Astrocyte (in vitro differentiated cells and primary cell): ENCODE results near the gene SLC38A8. TPM values are rescaled to one million over a fixed set of nuclear protein-coding genes. Genes with fewer than 3 reads are reported as not detected.

ENCODE experiments used
- DNase-seq: peaks from one replicate; pipeline ENCODE4 v3.0.0-alpha.2; 2010; ENCODE audit warnings: low read depth
- FAIRE-seq: peaks from 2 replicates; lab custom pipeline; 2011; peaks lifted over from hg19 to GRCh38; lab: Jason Lieb, UNC
- H2AFZ ChIP-seq: 2 replicates; pipeline ENCODE4 v1.6.0; 2012; ENCODE audit warnings: low read depth, low read length, inconsistent platforms
- H3K27ac ChIP-seq: 2 replicates; pipeline ENCODE4 v1.5.1; 2011; ENCODE audit warnings: low read depth, low read length, inconsistent platforms
- H3K27me3 ChIP-seq: 2 replicates; pipeline ENCODE4 v1.6.0; 2011; ENCODE audit warnings: low read length, inconsistent platforms; ENCODE audit not compliant: insufficient read depth
- H3K36me3 ChIP-seq: 2 replicates; pipeline ENCODE4 v1.5.1; 2011; ENCODE audit warnings: low read length, inconsistent platforms; ENCODE audit not compliant: insufficient read depth
- H3K4me1 ChIP-seq: 2 replicates; pipeline ENCODE4 v1.5.1; 2011; ENCODE audit warnings: low read length, inconsistent platforms; ENCODE audit not compliant: insufficient read depth
- H3K4me2 ChIP-seq: 2 replicates; pipeline ENCODE4 v1.6.0; 2012; ENCODE audit warnings: low read length, inconsistent platforms
- H3K4me3 ChIP-seq: 2 replicates; pipeline ENCODE4 v1.5.1; 2011; ENCODE audit warnings: low read depth, mild to moderate bottlenecking, low read length, inconsistent platforms; ENCODE audit not compliant: insufficient read depth
- H3K79me2 ChIP-seq: 2 replicates; pipeline ENCODE4 v1.6.0; 2012; ENCODE audit warnings: mild to moderate bottlenecking, low read length, inconsistent platforms; ENCODE audit not compliant: insufficient read depth
- H3K9ac ChIP-seq: 2 replicates; pipeline ENCODE4 v1.6.0; 2012; ENCODE audit warnings: mild to moderate bottlenecking, low read length, inconsistent platforms
- H3K9me3 ChIP-seq: 2 replicates; pipeline ENCODE4 v1.5.1; 2012; ENCODE audit warnings: low read depth, mild to moderate bottlenecking, low read length, inconsistent platforms; ENCODE audit not compliant: insufficient read depth
- H4K20me1 ChIP-seq: 2 replicates; pipeline ENCODE4 v1.6.0; 2012; ENCODE audit warnings: low read length, inconsistent platforms; ENCODE audit not compliant: insufficient read depth
- H3K27ac Mint-ChIP-seq: one replicate; pipeline ENCODE4 v1.8.0; 2021; ENCODE audit warnings: mild to moderate bottlenecking, mixed read lengths; ENCODE audit not compliant: unreplicated experiment
- H3K27me3 Mint-ChIP-seq: one replicate; pipeline ENCODE4 v1.8.0; 2021; ENCODE audit warnings: low read depth, mixed read lengths; ENCODE audit not compliant: unreplicated experiment
- H3K36me3 Mint-ChIP-seq: one replicate; pipeline ENCODE4 v1.8.0; 2021; ENCODE audit warnings: low read depth, mixed read lengths; ENCODE audit not compliant: unreplicated experiment
- H3K4me1 Mint-ChIP-seq: one replicate; pipeline ENCODE4 v1.8.0; 2021; ENCODE audit warnings: low read depth, mixed read lengths; ENCODE audit not compliant: unreplicated experiment
- H3K4me3 Mint-ChIP-seq: one replicate; pipeline ENCODE4 v1.8.0; 2021; ENCODE audit warnings: mild to moderate bottlenecking, moderate library complexity, mixed read lengths; ENCODE audit not compliant: unreplicated experiment
- H3K9me3 Mint-ChIP-seq: one replicate; pipeline ENCODE4 v1.8.0; 2021; ENCODE audit warnings: mild to moderate bottlenecking, mixed read lengths; ENCODE audit not compliant: unreplicated experiment
- CTCF ChIP-seq: IDR thresholded peaks from 2 replicates; pipeline ENCODE4 v1.5.1; 2011; ENCODE audit warnings: low read depth, mild to moderate bottlenecking, inconsistent platforms, low read length, moderate library complexity; ENCODE audit not compliant: insufficient read depth
- EZH2 ChIP-seq: IDR thresholded peaks from 2 replicates; pipeline ENCODE4 v1.6.1; 2012; ENCODE audit warnings: mild to moderate bottlenecking, low read length, inconsistent platforms; ENCODE audit not compliant: insufficient read depth
- total RNA-seq: library from RNA; stranded (reverse); gene quantifications from 2 replicates; pipeline ENCODE4 v1.2.1, GENCODE V29; 2021

Gene SLC38A8
- total RNA-seq, 1 donor from 2014 or later = not detected

GRCh38 chr16:84036982-84037425 is 5.6 kb downstream of the SLC38A8 start:
- Histone ChIP-seq H3K79me2 (no peaks in the 10 kb centered on the region), H4K20me1 (no peaks in the 10 kb centered on the region), H3K27ac (no peak overlapping the region), H3K27me3 (peaks cover 22% of the 10 kb centered on the region), H2AFZ (no peak overlapping the region), H3K4me1 (no peaks in the 10 kb centered on the region), H3K4me3 (no peak overlapping the region), H3K4me2 (no peak overlapping the region), H3K9me3 (peaks cover 9% of the 10 kb centered on the region), H3K36me3 (no peaks in the 10 kb centered on the region), H3K9ac (no peak overlapping the region)
- Mint-ChIP-seq H3K4me1 (no peaks in the 10 kb centered on the region), H3K9me3 (peaks cover 8% of the 10 kb centered on the region), H3K36me3 (peaks cover 5% of the 10 kb centered on the region), H3K27ac (no peak overlapping the region), H3K27me3 (peaks cover 53% of the 10 kb centered on the region), H3K4me3 (no peak overlapping the region)
- DNase-seq (no peak), FAIRE-seq (no peak)
- TF ChIP-seq CTCF (no peak), EZH2 (no peak)

DNA sequence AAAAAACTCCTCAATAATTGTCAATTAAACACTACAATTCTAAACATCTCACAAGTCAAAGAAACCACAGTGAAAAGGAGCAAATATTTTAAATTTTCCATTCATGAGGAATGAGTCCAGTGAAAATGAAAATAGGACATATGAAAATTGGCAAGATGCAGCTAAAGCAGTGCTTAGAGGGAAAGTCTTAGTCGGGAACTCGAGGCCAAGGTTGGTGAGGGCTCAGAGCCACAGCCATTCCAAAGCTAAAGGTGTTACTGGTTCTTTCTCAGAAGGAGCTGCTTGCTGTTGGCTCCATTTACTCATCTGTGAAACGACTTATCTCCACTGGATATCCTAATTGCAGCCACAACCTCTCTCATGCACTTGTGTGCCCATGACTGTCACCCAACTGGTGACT is 6.5 kb downstream of the SLC38A8 start:
- Histone ChIP-seq H3K27me3 (peaks cover 18% of the 10 kb centered on the region), H3K4me1 (no peaks in the 10 kb centered on the region), H3K4me3 (no peak overlapping the region), H3K9me3 (peaks cover 9% of the 10 kb centered on the region), H3K9ac (no peak overlapping the region), H3K27ac (no peak overlapping the region), H3K36me3 (no peaks in the 10 kb centered on the region), H2AFZ (no peak overlapping the region), H3K79me2 (no peaks in the 10 kb centered on the region), H3K4me2 (no peak overlapping the region), H4K20me1 (no peaks in the 10 kb centered on the region)
- Mint-ChIP-seq H3K27ac (no peak overlapping the region), H3K4me1 (no peaks in the 10 kb centered on the region), H3K27me3 (peaks cover 58% of the 10 kb centered on the region), H3K36me3 (peaks cover 5% of the 10 kb centered on the region), H3K4me3 (no peak overlapping the region), H3K9me3 (peaks cover 8% of the 10 kb centered on the region)
- no peak for DNase-seq
- no peak for FAIRE-seq
- no peak for TF ChIP-seq CTCF
- TF ChIP-seq EZH2 = no peak

- H3K27ac Mint-ChIP-seq = no peak overlapping the region
- H3K9me3 ChIP-seq = peaks cover 9% of the 10 kb centered on the region
- no peaks in the 10 kb centered on the region for H3K4me1 Mint-ChIP-seq
Measured at GRCh38 chr16:84034516-84034915, 8.1 kb downstream of the SLC38A8 start.

More at GRCh38 chr16:84034516-84034915, 8.1 kb downstream of the SLC38A8 start:
- Histone ChIP-seq H3K36me3 (no peaks in the 10 kb centered on the region), H3K4me1 (no peaks in the 10 kb centered on the region), H3K4me3 (no peak overlapping the region), H4K20me1 (no peaks in the 10 kb centered on the region), H3K4me2 (no peak overlapping the region), H3K79me2 (no peaks in the 10 kb centered on the region), H3K27ac (no peak overlapping the region), H3K9ac (no peak overlapping the region), H3K27me3 (peaks cover 5% of the 10 kb centered on the region), H2AFZ (no peak overlapping the region)
- FAIRE-seq = no peak
- no peak for DNase-seq
- Mint-ChIP-seq H3K36me3 (peaks cover 7% of the 10 kb centered on the region), H3K4me3 (no peak overlapping the region), H3K27me3 (peaks cover 61% of the 10 kb centered on the region), H3K9me3 (peaks cover 11% of the 10 kb centered on the region)
- TF ChIP-seq EZH2 = no peak
- no peak for TF ChIP-seq CTCF
